ENCODE measurements around the gene SLC25A34.

The SLC25A34 gene

DNA sequence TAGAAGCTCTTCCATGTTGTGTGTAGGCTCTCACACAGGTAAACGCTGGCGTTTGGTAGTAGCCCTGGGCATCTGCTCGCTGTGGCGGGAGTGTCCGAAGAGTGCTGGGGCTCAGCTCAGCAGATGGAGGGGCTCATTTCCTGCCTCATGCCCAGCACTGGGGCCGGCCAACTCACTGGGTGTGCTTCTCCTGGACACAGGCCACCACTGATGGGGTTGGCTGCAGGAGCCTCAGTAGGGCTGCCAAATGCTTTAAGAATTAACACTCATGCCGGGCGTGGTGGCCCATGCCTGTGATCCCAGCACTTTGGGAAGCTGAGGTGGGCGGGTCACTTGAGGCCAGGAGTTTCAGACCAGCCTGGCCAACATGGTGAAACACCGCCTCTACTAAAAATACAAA is 50.5 kb downstream of the SLC25A34 start:
- Mint-ChIP-seq H3K36me3 (ENCODE audit: low read depth) (no peaks in the 10 kb centered on the region), H3K27me3 (peaks cover 3% of the 10 kb centered on the region), H3K4me3 (no peak overlapping the region), H3K9me3 (no peaks in the 10 kb centered on the region), H3K4me1 (no peaks in the 10 kb centered on the region), H3K27ac (no peak overlapping the region)
- DNase-seq (no peak), ATAC-seq (no peak)

DNA sequence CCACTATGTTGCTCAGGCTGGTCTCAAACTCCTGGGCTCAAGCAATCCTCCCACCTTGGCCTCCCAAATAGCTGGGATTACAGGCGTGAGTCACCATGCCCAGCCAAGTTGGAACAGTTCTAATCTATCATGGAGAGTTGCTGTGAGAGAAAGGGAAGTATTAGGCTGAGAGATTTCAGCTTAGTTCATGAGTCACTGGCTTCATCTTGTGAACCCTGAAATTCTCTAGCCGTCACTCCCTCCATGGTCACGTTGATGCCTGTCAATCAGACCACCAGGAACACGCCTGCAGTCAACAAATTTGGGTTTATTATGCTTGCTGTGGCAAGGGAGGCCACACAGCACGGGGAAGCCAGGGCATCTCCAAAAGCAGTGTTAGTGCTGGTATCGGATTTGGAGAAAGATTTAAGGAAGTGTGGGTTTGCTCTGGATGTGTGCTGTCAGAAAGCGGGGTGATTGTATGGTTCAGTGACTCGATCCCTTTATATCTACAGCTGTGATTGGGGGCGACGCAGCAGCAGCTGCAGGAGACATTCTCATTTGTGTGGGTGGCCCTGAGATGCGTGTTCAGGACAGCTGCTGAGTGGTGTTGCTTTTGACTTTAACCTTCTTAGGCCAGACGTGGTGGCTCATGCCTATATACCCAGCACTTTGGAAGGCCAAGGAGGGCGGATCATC is 52.7 kb downstream of the SLC25A34 start:
- no peak for DNase-seq
- no peaks in the 10 kb centered on the region for H3K36me3 Mint-ChIP-seq (ENCODE audit: low read depth)

More for the DNA sequence above, 52.7 kb downstream of the SLC25A34 start:
- peaks cover 4% of the 10 kb centered on the region for H3K27me3 Mint-ChIP-seq
- H3K4me3 Mint-ChIP-seq = no peak overlapping the region
- peaks cover 2% of the 10 kb centered on the region for H3K4me1 Mint-ChIP-seq
- H3K27ac Mint-ChIP-seq = no peak overlapping the region
- H3K9me3 Mint-ChIP-seq = no peaks in the 10 kb centered on the region
- no peak for ATAC-seq

All from activated naive CD8-positive, alpha-beta T cell treated with anti-CD3 and anti-CD28 coated beads, Interleukin-2, amount 50 U/mL, for 24 hours (primary cell).